ENCODE data around the gene OSGEPL1.

The OSGEPL1 gene, protein sequence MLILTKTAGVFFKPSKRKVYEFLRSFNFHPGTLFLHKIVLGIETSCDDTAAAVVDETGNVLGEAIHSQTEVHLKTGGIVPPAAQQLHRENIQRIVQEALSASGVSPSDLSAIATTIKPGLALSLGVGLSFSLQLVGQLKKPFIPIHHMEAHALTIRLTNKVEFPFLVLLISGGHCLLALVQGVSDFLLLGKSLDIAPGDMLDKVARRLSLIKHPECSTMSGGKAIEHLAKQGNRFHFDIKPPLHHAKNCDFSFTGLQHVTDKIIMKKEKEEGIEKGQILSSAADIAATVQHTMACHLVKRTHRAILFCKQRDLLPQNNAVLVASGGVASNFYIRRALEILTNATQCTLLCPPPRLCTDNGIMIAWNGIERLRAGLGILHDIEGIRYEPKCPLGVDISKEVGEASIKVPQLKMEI

DNA sequence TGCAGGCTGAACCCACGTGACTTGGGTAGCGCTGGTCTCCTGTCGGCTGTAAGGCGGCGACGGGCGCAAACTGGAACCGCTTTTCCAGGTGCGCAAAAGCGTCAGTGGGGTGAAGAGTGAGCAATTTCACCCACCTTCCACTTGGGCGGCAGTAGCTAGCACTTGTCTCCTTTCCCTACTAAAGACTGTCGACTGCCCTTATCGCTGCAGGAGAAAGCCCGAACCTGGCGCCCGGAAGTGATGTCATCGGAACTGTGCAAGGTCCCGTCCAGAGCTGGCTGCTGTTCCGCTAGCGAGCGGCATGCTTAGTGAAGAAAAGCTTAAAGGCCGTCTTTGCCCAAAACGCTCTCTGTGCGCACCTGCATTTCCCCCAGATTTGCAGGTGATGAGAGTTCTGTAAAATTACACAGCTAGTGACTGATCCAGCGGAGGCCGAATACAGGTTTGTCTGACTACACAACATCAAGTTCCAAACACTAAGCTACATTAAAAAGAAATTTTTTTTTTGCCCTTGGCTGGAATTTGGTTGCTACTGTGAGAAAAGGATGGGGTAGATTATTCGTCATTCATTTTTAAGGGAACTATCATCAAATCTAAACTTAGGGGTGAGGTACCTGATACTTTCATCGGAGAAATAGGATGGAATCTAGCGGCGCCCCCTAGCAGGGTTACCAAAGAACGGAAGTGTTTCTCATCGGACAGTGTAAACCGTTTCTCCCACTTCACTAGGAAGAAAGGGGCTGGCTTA lies at the start of gene OSGEPL1:
Gene OSGEPL1, minus strand, starts transcription at position 242 of the 748 bp plus-strand sequence. CDS start 1,152 bp downstream, outside the sequence.
- H3K36me3 Mint-ChIP-seq, result peaks cover 9% of the 10 kb centered on the region
- peak within 1 kb of the TSS; percentile 93 for H3K4me3 Mint-ChIP-seq
- H3K27me3 Mint-ChIP-seq, result no peaks in the 10 kb centered on the region
- peaks cover 11% of the 10 kb centered on the region for H3K4me1 Mint-ChIP-seq (ENCODE audit: low read depth)
- peak within 1 kb of the TSS; percentile 94 for H3K27ac Mint-ChIP-seq
- H3K9me3 Mint-ChIP-seq (ENCODE audit: low read depth), result no peaks in the 10 kb centered on the region

DNA sequence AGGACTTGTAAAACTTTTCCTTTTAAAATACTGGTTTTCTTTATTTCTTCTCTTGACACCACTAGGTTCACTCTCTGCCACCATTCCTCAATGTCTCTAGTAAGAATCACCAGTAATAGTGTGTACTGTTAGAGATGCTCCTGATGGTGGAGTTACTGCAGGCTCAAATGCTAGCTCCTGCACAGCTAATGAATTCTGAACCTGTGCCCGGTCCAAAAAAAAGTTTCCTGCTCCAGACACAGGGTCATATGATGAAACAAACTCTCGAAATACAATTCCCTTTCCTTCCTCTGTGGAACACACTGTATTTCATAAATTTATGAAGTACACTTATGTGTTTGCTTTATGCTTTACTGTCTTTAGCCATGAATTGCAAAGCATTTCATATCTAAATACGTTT lies 40.8 kb upstream of the OSGEPL1 start:
- peaks cover 6% of the 10 kb centered on the region for H3K36me3 Mint-ChIP-seq
- no peak overlapping the region for H3K4me3 Mint-ChIP-seq
- no peak overlapping the region for H3K27ac Mint-ChIP-seq
- H3K9me3 Mint-ChIP-seq (ENCODE audit: low read depth), result no peaks in the 10 kb centered on the region
- peaks cover 4% of the 10 kb centered on the region for H3K4me1 Mint-ChIP-seq (ENCODE audit: low read depth)
- H3K27me3 Mint-ChIP-seq, result no peaks in the 10 kb centered on the region

DNA sequence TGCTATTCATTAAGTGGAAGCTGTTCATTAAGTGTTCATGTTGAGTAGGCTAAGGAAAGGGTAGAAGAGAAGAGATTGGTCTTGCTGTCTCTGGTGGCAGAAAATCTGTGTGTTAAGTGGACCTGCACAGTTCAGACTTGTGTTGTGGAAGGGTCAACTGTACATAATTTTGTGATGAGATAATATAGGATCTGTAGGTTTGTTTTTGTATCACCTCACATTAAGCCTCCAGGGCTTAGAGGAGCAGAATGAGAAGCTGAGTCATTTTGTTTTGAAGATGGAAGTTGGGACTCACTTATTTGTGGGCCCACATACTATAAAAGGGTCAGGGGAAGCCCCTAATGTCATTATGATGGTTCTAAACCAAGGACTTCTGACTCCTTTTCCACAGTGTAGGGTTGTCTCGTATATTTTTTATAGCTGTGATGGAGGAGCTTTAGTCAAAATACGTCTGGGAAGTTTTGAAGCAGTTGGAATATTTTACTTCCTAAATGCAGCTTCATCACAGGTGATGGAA lies 39.9 kb upstream of the OSGEPL1 start:
- no peaks in the 10 kb centered on the region for H3K27me3 Mint-ChIP-seq
- peaks cover 4% of the 10 kb centered on the region for H3K4me1 Mint-ChIP-seq (ENCODE audit: low read depth)
- H3K36me3 Mint-ChIP-seq, result peaks cover 6% of the 10 kb centered on the region
- no peak overlapping the region for H3K4me3 Mint-ChIP-seq
- H3K27ac Mint-ChIP-seq, result no peak overlapping the region
- H3K9me3 Mint-ChIP-seq (ENCODE audit: low read depth), result no peaks in the 10 kb centered on the region

DNA sequence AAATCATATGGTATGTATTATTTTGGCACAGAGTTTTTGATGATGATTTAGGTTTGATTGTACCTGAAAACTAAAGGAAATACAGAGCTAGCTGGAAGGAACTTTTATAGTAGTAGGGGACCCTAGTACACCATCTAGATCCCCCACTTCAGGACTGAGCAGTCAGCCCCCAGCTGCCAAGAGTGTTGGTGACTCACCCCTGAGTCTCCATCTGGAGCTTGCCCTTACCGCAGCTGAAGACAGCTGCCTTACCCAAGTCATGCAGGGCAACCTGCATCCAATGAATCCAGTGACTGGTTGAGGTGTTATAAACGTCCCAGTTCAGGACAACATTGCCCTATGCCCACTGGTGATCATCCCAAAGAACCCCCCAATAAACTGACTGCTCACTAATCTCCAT lies 36.9 kb upstream of the OSGEPL1 start:
- peaks cover 14% of the 10 kb centered on the region for H3K36me3 Mint-ChIP-seq
- H3K4me1 Mint-ChIP-seq (ENCODE audit: low read depth), result peaks cover 2% of the 10 kb centered on the region
- H3K9me3 Mint-ChIP-seq (ENCODE audit: low read depth), result no peaks in the 10 kb centered on the region
- no peak overlapping the region for H3K27ac Mint-ChIP-seq
- no peak overlapping the region for H3K4me3 Mint-ChIP-seq
- H3K27me3 Mint-ChIP-seq, result no peaks in the 10 kb centered on the region

GRCh38 chr2:189799030-189799331 lies 36.4 kb upstream of the OSGEPL1 start:
- Mint-ChIP-seq H3K9me3 (ENCODE audit: low read depth) (no peaks in the 10 kb centered on the region), H3K27me3 (no peaks in the 10 kb centered on the region), H3K36me3 (peaks cover 14% of the 10 kb centered on the region), H3K4me3 (no peak overlapping the region), H3K4me1 (ENCODE audit: low read depth) (peaks cover 2% of the 10 kb centered on the region), H3K27ac (no peak overlapping the region)

GRCh38 chr2:189798312-189799029 lies 35.9 kb upstream of the OSGEPL1 start:
- Mint-ChIP-seq H3K4me1 (ENCODE audit: low read depth) (peaks cover 2% of the 10 kb centered on the region), H3K36me3 (peaks cover 14% of the 10 kb centered on the region), H3K4me3 (no peak overlapping the region), H3K9me3 (ENCODE audit: low read depth) (no peaks in the 10 kb centered on the region), H3K27me3 (no peaks in the 10 kb centered on the region), H3K27ac (no peak overlapping the region)

- Mint-ChIP-seq H3K4me3 (no peak overlapping the region), H3K27ac (no peak overlapping the region), H3K36me3 (peaks cover 16% of the 10 kb centered on the region), H3K4me1 (ENCODE audit: low read depth) (peaks cover 2% of the 10 kb centered on the region), H3K9me3 (ENCODE audit: low read depth) (no peaks in the 10 kb centered on the region), H3K27me3 (no peaks in the 10 kb centered on the region)
Measured at GRCh38 chr2:189797902-189798301, 35.3 kb upstream of the OSGEPL1 start.

- H3K27me3 Mint-ChIP-seq, result no peaks in the 10 kb centered on the region
- H3K4me1 Mint-ChIP-seq (ENCODE audit: low read depth), result peaks cover 6% of the 10 kb centered on the region
- H3K4me3 Mint-ChIP-seq, result no peak overlapping the region
- no peaks in the 10 kb centered on the region for H3K9me3 Mint-ChIP-seq (ENCODE audit: low read depth)
- peaks cover 15% of the 10 kb centered on the region for H3K36me3 Mint-ChIP-seq
- no peak overlapping the region for H3K27ac Mint-ChIP-seq
Measured at GRCh38 chr2:189794310-189794709, 31.7 kb upstream of the OSGEPL1 start.

DNA sequence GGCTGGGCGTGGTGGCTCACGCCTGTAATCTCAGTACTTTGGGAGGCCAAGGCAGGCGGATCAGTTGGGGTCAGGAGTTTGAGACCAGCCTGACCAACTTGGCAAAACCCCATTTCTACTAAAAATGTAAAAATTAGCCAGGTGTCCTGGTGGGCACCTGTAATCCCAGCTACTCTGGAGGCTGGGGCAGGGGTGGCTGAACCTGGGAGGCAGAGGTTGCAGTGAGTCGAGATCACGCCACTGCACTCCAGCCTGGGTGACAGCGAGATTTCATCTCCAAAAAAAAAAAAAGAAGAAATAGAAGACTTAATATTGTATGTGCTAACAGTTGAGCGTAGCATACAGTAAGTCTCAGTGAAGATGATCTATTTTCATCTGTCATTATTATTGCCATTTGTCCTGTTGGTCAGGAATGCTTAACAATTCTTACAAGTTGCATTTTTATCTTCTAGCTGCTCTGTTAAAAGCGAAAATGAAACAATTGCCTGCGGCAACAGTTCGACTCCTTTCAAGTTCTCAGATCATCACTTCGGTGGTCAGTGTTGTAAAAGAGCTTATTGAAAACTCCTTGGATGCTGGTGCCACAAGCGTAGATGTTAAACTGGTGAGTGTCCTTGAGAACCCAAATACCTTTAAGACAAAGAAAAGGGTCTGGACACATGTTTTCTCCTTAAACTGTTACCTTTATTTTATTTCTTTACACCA lies 28.9 kb upstream of the OSGEPL1 start:
- H3K27me3 Mint-ChIP-seq, result no peaks in the 10 kb centered on the region
- H3K9me3 Mint-ChIP-seq (ENCODE audit: low read depth), result no peaks in the 10 kb centered on the region
- H3K27ac Mint-ChIP-seq, result no peak overlapping the region
- H3K4me1 Mint-ChIP-seq (ENCODE audit: low read depth), result peaks cover 16% of the 10 kb centered on the region
- no peak overlapping the region for H3K4me3 Mint-ChIP-seq
- peaks cover 13% of the 10 kb centered on the region for H3K36me3 Mint-ChIP-seq

DNA sequence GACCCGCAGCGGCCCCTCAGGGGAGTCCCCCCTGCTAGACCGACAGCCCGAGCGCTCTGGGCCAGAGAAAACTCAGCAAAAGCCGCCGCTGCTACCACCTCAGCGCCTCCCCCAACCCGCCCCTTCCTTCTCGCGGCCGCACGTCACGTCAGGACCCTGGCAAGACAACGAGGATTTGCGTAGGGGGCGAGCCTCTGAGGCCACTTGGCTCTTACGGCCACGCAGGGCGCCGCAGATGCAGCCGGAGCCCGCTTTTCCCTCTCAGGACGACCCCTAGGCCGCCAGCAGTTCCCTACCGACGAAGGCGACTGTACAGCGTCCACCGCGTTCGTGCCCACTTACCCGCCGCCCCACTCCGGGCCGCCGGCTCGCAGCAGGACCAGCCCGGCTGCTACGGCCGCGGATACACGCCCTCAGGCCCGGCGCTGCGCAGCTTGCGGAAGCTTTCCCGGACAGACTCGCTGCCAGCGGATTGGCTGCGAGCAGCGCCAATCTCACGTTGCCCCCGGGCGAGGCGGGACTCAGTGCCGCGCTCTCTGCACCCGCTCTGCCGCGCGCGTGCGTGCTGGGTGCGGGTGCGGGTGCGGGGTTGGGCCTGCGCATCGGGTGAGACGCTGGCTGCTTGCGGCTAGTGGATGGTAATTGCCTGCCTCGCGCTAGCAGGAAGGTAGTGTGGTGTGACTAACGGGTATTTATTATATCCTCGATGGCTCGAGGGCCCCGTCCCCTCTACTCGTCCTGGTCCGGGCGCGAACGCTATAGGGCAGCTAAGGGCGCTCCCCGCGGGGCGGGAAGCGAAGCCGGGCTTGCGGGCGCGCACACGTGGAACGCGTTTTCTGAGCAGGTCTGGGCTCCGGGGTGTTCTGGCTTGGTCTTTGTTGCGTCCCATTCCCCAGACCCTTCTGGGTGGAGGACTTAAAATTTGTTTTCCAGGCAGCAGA lies 21.6 kb upstream of the OSGEPL1 start, which contains the start of the genes ORMDL1 and PMS1:
Gene ORMDL1, minus strand, starts transcription at position 413 of the 941 bp plus-strand sequence. CDS start 1,744 bp downstream, outside the sequence.
Gene PMS1, plus strand, starts transcription at position 524 of the 941 bp plus-strand sequence. CDS start 7,360 bp downstream, outside the sequence.
- Mint-ChIP-seq H3K9me3 (ENCODE audit: low read depth) (no peaks in the 10 kb centered on the region), H3K4me3 (peak within 1 kb of the TSS; percentile 95), H3K36me3 (peaks cover 26% of the 10 kb centered on the region), H3K27me3 (no peaks in the 10 kb centered on the region), H3K4me1 (ENCODE audit: low read depth) (peaks cover 59% of the 10 kb centered on the region), H3K27ac (peak within 1 kb of the TSS; percentile 95)

- Mint-ChIP-seq H3K4me1 (ENCODE audit: low read depth) (peaks cover 66% of the 10 kb centered on the region), H3K27me3 (no peaks in the 10 kb centered on the region), H3K9me3 (ENCODE audit: low read depth) (no peaks in the 10 kb centered on the region), H3K36me3 (peaks cover 26% of the 10 kb centered on the region), H3K27ac (peak overlapping the region; percentile 95), H3K4me3 (peak overlapping the region; percentile 95)
Measured at GRCh38 chr2:189783451-189783926, 20.9 kb upstream of the OSGEPL1 start.

- Mint-ChIP-seq H3K27ac (peak overlapping the region; percentile 56), H3K9me3 (ENCODE audit: low read depth) (no peaks in the 10 kb centered on the region), H3K4me3 (peak overlapping the region; percentile 95), H3K4me1 (ENCODE audit: low read depth) (peaks cover 63% of the 10 kb centered on the region), H3K36me3 (peaks cover 20% of the 10 kb centered on the region), H3K27me3 (no peaks in the 10 kb centered on the region)
Measured at GRCh38 chr2:189782221-189782671, 19.7 kb upstream of the OSGEPL1 start.

GRCh38 chr2:189772212-189772611 lies 9.6 kb upstream of the OSGEPL1 start:
- peaks cover 5% of the 10 kb centered on the region for H3K4me1 Mint-ChIP-seq (ENCODE audit: low read depth)
- no peaks in the 10 kb centered on the region for H3K27me3 Mint-ChIP-seq
- no peak overlapping the region for H3K4me3 Mint-ChIP-seq
- H3K27ac Mint-ChIP-seq, result peak overlapping the region; percentile 34
- no peaks in the 10 kb centered on the region for H3K9me3 Mint-ChIP-seq (ENCODE audit: low read depth)
- peaks cover 7% of the 10 kb centered on the region for H3K36me3 Mint-ChIP-seq

Measured in activated naive CD8-positive, alpha-beta T cell (primary cell).